Hepatocyte (in vitro differentiated cells): ENCODE data around the gene TAB3.

ENCODE experiments used
- EZH2 ChIP-seq: fragments of 200-600 bp; sonication (generic); IDR thresholded peaks from 2 replicates; pipeline ENCODE4 v1.6.1; 2016; ENCODE audit warnings: antibody characterized with exemption, mild to moderate bottlenecking, borderline replicate concordance
- EZH2phosphoT487 ChIP-seq: fragments of 200-600 bp; sonication (generic); IDR thresholded peaks from one replicate; pipeline ENCODE4 v1.6.1; 2018; ENCODE audit warnings: antibody characterized with exemption, mild to moderate bottlenecking, low read depth, moderate library complexity; ENCODE audit not compliant: unreplicated experiment, severe bottlenecking
- TF ChIP-seq, protein P1 (sequence below): fragments of 200-600 bp; sonication (generic); IDR thresholded peaks from 2 replicates; pipeline ENCODE4 v1.5.1; 2016; ENCODE audit warnings: antibody characterized with exemption, mild to moderate bottlenecking; ENCODE audit not compliant: poor library complexity

DNA sequence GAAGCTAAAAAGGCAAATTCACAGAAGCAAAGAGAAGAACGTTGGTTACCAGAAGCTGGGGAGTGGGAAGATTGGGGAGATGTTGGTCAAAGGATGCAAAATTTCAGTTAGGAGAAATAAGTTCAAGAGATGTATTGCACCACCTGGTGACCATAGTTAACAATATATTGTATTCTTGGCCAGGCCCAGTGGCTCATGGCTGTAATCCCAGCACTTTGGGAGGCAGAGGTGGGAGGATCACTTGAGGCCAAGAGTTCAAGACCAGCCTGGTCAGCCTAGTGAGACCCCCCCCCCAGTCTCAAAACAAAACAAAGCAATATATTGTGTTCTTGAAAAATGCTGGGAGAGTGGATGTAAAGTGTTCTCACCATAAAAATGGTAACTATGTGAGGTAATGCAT lies 67.9 kb downstream of the TAB3 start:
- TF ChIP-seq, protein P1, sequence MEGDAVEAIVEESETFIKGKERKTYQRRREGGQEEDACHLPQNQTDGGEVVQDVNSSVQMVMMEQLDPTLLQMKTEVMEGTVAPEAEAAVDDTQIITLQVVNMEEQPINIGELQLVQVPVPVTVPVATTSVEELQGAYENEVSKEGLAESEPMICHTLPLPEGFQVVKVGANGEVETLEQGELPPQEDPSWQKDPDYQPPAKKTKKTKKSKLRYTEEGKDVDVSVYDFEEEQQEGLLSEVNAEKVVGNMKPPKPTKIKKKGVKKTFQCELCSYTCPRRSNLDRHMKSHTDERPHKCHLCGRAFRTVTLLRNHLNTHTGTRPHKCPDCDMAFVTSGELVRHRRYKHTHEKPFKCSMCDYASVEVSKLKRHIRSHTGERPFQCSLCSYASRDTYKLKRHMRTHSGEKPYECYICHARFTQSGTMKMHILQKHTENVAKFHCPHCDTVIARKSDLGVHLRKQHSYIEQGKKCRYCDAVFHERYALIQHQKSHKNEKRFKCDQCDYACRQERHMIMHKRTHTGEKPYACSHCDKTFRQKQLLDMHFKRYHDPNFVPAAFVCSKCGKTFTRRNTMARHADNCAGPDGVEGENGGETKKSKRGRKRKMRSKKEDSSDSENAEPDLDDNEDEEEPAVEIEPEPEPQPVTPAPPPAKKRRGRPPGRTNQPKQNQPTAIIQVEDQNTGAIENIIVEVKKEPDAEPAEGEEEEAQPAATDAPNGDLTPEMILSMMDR: no peak
- TF ChIP-seq EZH2 (no peak), EZH2phosphoT487 (no peak)
